HUES48 (cell line): ENCODE data around the gene TNFRSF25.

Experiments
- H3K27ac ChIP-seq: one replicate; pipeline ENCODE4 v1.7.0; 2013; ENCODE audit warnings: low read depth, low read length, inconsistent platforms
- H3K27me3 ChIP-seq: 2 replicates; pipeline ENCODE4 v1.6.1; 2013; ENCODE audit warnings: mild to moderate bottlenecking, low read length; ENCODE audit not compliant: control insufficient read depth, insufficient read depth
- H3K36me3 ChIP-seq: 2 replicates; pipeline ENCODE4 v1.6.1; 2013; ENCODE audit warnings: low read length; ENCODE audit not compliant: control insufficient read depth, insufficient read depth
- H3K4me1 ChIP-seq: 2 replicates; pipeline ENCODE4 v1.6.1; 2013; ENCODE audit warnings: mild to moderate bottlenecking, low read length; ENCODE audit not compliant: control insufficient read depth, insufficient read depth
- H3K4me3 ChIP-seq: 2 replicates; pipeline ENCODE4 v1.5.1; 2013; ENCODE audit warnings: mild to moderate bottlenecking, low read depth, low read length
- H3K9ac ChIP-seq: 2 replicates; pipeline ENCODE4 v1.6.1; 2013; ENCODE audit warnings: mild to moderate bottlenecking, low read depth, low read length, moderate library complexity
- H3K9me3 ChIP-seq: 2 replicates; pipeline ENCODE4 v1.6.1; 2013; ENCODE audit warnings: low read length; ENCODE audit not compliant: control insufficient read depth, insufficient read depth

Gene TNFRSF25

DNA sequence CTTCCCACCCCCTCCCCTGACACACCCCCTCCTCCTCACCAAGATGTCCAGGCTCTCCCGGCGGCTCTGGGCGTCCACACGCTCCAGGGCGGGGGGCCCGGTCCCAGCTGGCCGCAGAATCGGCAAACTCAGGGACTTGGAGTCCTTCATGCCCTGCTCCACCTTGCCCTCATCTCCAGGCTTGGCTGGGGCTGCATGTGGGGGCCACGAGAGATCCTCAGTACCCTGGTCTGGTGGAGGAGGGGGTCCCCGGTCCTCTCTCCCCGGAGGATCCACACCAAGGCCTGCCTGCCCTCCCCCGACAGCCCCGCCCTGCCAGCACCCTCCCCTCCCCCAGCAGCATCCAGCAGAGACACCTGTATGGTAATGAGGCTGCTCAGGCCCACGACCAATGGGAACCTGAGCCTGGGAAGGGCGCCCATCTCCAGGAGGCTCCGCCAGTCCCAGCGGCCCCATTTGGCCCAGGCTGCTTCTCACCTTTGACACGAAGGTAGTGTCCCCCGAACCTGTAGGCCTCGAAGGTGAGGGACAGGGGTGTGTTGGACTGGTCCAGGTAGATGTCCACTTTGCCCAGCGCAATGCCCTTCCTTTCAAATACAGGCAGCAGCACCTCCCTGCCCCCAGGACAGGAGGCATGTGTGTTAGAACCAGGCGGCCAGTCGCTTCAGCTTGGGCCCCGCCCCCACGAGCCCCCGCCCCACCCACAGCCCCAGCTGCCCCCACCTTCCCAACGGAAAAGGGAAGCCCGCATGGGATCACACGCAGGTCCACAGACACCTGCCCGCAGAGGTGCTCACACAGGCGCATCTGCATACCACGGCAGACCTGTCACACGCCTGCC, 8.2 kb upstream of the TNFRSF25 start:
- Histone ChIP-seq H3K36me3 (peaks cover 25% of the 10 kb centered on the region), H3K9me3 (no peaks in the 10 kb centered on the region), H3K4me3 (no peak overlapping the region), H3K4me1 (peaks cover 9% of the 10 kb centered on the region; the same call in 1 of the 2 replicates), H3K27me3 (no peaks in the 10 kb centered on the region), H3K9ac (no peak overlapping the region), H3K27ac (no peak overlapping the region)

DNA sequence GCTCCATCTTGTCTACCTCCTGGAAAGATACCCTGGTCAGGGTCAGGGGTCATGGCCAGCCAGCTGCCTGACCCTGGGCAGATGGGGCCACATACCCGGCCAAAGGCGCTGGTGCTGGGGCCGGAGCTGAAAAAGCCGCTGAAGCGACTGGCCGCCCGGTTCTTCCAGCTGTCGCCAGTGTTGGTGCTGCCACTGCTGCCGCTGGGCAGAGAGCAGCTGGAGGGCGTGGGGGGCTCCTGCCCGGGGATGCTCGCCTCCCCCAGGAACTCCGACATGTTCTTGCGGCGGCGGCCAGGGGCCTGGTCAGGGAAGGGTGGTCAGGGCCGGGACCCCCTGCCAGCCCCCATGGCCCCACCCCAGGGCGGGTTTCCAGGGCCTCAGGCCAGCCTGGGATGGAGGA, 7.2 kb upstream of the TNFRSF25 start:
- Histone ChIP-seq H3K27ac (no peak overlapping the region), H3K36me3 (peaks cover 35% of the 10 kb centered on the region), H3K9me3 (no peaks in the 10 kb centered on the region)

DNA sequence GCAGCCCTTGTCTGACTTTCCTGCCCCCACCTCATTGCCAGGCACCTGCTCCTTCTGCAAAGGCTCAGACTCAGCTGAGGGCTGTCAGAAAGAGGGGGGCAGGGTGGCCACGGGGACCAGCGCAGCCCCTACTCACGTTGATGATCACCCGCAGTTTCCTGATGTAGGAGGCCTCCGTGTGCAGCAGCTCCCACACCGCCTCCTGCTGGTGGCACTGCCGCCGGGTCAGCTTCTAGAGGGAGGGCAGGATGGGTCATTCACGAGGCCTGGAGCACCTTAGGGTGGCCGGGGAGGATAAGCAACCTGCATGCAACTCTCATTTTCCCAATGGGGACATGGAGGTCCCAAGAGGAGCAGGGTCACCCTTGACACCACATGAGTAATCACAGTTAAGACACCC, 6.4 kb upstream of the TNFRSF25 start:
- H3K4me1 ChIP-seq, result peaks cover 9% of the 10 kb centered on the region; the same call in 1 of the 2 replicates
- no peaks in the 10 kb centered on the region for H3K9me3 ChIP-seq
- H3K27ac ChIP-seq, result no peak overlapping the region
- no peak overlapping the region for H3K9ac ChIP-seq
- no peaks in the 10 kb centered on the region for H3K27me3 ChIP-seq
- H3K36me3 ChIP-seq, result peaks cover 41% of the 10 kb centered on the region
- H3K4me3 ChIP-seq, result no peak overlapping the region

More for the DNA sequence above, 7.2 kb upstream of the TNFRSF25 start:
- Histone ChIP-seq H3K4me3 (no peak overlapping the region), H3K4me1 (peaks cover 9% of the 10 kb centered on the region; the same call in 1 of the 2 replicates), H3K27me3 (no peaks in the 10 kb centered on the region), H3K9ac (no peak overlapping the region)

DNA sequence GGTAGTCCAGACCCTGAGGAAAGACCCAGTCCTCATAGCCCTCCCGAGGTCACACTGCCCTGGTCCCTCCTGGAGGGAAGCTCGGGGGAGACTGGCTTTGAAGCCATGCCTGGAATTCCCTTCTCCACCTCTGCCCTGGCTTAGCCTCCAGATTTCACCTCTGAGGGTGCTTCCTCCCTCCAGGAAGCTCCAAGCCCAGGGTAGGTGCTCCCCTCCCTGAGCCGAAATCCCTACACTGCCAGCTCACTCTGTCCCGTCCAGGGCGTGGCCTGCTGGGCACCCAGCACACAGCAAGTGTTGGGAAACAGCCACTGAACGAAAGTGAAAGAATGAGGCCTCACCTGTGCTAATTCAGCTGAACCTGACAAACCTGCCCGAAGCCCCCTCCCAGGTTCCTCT, 6.0 kb upstream of the TNFRSF25 start:
- no peaks in the 10 kb centered on the region for H3K27me3 ChIP-seq
- no peak overlapping the region for H3K4me3 ChIP-seq
- H3K9ac ChIP-seq, result no peak overlapping the region

DNA sequence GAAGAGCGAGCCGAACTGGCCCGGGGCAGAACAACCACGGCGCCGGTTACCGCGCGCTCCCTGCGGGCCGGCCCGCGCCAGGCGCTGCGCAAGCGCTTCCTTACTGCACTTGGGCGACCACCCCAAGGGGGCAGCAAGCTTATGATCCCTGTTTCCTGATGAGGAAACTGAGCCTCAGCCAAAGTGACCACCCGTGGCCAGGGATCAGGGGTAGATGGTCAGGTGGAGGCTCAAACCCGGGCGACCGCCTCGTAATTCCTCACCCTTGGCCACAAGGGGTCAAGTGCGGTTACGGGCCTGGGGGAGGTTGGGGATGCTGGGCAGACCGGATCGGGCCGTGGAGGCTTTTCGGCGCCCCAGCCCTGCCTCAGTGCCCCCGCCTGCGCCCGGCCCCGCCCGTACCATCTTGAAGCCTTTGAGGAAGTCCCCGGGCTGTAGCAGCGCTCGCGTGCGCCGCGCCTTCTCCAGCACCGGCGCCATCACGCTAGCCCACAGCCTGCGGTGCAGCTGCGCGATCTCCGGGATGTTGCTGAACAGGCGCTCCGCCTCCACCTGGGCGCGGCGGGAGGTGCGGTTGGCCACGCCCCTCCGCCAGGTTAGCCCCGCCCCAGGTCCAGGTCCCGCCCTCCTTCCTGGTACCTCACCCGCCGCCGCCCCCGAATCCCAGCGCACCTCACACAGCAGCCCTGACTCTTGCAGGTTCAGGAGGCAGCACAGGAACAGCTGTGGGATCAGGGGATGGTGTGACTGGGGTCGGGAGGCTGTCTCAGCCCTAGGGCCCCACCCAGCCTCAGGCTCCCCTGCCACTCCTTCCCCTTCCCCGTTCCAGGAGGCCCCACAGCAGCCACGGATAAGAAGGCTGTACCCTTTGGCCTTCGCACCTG, 5.4 kb upstream of the TNFRSF25 start:
- Histone ChIP-seq H3K36me3 (peaks cover 41% of the 10 kb centered on the region), H3K27ac (no peak overlapping the region), H3K4me3 (peak overlapping the region; percentile 54), H3K4me1 (no peaks in the 10 kb centered on the region; the same call in 1 of the 2 replicates), H3K27me3 (no peaks in the 10 kb centered on the region), H3K9me3 (no peaks in the 10 kb centered on the region), H3K9ac (no peak overlapping the region; the same call in 1 of the 2 replicates)

More for the DNA sequence above, 6.0 kb upstream of the TNFRSF25 start:
- Histone ChIP-seq H3K36me3 (peaks cover 41% of the 10 kb centered on the region), H3K4me1 (peaks cover 4% of the 10 kb centered on the region; the same call in 1 of the 2 replicates), H3K9me3 (no peaks in the 10 kb centered on the region), H3K27ac (no peak overlapping the region)

DNA sequence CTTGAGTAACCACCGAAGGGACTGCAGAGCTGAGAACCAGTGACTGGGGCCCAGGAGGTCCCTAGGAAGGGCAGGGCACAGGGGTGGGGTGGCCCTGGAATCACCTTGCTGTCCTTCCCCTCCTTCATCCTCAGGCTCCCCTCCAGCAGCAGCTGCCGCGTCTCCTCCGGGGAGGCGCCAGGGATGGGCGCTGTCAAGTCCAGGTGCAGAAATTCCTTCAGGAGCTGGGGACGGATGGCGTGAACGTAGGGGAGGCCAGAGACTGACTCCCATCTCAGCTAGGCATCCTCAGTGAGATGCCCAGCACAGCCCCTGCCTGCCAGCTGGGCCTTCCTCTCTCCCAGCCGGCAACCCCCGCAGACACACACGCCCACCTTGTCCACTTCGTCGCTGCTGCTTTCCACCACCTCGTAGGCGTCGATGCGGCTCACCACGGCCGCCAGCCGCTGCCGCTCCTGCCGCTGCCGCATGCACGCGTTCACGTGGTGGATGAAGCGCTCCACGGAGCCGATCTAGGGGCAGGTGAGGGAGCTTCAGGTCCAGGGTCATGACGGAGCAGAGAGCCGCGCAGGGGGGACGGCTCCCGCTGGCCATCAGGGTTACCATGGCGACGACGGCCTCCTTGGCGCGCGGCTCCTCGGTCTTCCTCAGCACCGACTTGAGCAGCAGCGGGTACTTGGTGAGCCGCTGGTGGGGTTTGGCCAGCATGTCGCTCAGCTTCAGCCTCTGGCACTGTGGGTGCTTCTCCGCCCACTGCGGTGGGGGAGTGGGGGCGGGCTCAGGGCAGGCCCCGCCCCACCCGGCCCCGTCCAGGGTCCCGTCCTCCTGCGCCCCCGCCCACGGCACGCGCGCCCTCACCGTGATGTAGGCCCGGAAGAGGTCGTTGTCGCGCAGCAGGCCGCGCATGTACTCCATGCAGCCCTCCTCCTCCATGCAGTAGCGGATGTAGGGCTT, 4.4 kb upstream of the TNFRSF25 start:
- Histone ChIP-seq H3K27me3 (no peaks in the 10 kb centered on the region), H3K4me3 (peak overlapping the region; percentile 54; the same call in 1 of the 2 replicates), H3K9ac (no peak overlapping the region; the same call in 1 of the 2 replicates), H3K4me1 (peaks cover 3% of the 10 kb centered on the region; the same call in 1 of the 2 replicates), H3K9me3 (no peaks in the 10 kb centered on the region), H3K27ac (no peak overlapping the region), H3K36me3 (peaks cover 41% of the 10 kb centered on the region)

DNA sequence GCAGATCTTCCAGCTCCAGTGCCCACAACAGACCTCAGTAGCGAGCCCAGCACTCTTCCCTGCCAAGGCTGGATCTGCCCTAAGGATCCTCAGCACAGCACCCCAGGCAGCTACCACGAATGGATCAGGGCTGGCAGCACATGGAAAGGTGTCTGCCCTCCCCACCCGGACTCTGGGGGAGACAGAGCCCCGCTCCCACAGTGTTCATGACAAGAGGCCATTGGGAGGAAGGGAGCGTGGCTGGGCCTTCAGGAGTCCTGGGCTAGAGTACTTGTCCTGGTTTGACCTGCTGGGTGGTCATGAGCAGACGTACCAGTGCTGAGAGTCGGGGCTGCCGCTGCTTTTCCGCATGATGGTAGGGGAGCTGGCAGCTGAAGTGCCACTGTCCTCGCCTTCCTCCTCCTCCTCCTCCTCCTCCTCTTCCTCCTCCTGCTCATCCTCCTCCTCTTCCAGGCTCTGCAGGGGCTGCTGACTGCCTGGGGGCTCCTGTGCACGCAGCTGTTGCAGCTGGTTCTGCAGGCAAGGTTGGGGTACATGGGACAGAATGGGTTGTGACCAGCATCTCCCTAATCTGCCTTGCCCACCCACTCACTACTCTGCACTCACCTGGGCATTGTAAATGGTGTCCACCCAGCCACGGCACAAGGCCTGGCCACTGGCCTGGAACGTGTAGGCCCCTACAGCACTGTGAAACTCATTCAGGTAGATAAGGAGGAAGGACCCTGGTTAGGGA, 2.9 kb upstream of the TNFRSF25 start:
- H3K36me3 ChIP-seq, result peaks cover 41% of the 10 kb centered on the region
- no peak overlapping the region for H3K4me3 ChIP-seq
- no peak overlapping the region for H3K27ac ChIP-seq
- no peaks in the 10 kb centered on the region for H3K9me3 ChIP-seq
- no peaks in the 10 kb centered on the region for H3K27me3 ChIP-seq
- no peak overlapping the region for H3K9ac ChIP-seq
- peaks cover 4% of the 10 kb centered on the region; the same call in 1 of the 2 replicates for H3K4me1 ChIP-seq

DNA sequence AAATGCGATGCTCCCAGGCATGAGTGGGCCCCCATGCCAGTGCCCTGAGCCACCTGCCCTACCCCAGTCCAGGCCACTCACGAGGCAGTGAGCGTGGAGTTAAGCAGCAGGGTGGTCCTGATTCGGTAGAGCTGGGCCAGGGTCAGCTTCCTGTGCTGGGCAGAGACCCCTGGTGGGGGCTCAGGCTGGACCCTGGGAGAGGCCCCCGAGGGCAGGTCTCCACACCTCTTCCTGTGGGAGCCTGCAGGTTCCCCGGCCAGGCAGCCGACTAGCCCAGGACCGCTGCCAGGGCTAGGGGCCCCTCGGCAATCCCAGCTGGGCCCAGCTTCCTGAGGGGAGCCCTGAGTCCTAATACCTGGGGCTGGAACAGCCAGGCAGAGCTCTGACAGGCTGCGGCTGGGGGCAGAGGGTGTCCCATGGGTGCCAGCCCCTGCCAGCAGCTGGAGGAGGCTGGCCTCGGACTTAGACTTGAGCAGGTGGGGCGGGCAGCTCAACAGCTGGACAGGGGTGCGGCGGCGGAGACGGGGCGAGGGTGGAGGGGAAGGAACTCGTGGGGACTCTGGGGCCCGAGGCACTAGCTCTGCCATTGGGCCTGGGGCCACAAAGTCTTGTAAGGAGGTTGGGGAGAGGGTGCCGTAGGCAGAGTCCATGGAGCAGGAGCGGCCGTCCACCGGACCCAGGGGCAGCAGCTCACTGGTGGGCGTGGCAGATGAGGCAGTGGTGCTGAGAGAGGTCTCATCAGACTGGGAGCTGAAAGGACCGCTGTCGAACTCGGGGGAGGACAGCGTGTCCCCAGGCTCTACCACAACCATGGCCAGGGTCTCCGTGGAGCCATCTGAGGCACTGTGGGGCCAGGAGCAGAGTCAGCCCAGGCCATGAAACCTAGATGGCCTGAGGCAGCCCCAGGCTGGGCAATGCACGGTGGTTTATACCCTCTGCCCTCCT, 2.0 kb upstream of the TNFRSF25 start:
- Histone ChIP-seq H3K9ac (no peak overlapping the region), H3K4me3 (no peak overlapping the region), H3K27me3 (no peaks in the 10 kb centered on the region), H3K4me1 (peaks cover 4% of the 10 kb centered on the region; the same call in 1 of the 2 replicates), H3K9me3 (no peaks in the 10 kb centered on the region), H3K36me3 (peaks cover 41% of the 10 kb centered on the region), H3K27ac (no peak overlapping the region)

DNA sequence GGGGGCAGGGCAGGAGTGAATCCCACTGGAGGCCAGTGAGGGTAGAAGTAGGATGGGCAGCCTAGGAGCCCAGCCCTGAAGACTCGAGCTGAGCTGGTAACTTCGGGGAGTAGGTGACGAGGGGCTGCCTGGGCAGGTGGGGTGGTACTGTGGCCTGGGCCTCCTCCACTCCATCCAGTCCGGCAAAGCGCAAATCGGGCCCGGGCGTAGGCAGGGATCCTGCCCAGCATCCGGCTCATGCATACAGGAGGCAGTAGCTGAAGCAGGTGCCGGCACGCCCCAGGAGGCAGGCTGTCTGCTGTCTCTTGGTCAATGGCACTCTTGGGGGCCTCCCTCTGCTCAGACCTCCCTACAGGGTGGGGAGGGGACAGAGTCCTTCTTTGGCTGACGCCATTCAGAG, 1.3 kb upstream of the TNFRSF25 start:
- Histone ChIP-seq H3K9ac (no peak overlapping the region), H3K4me1 (peaks cover 4% of the 10 kb centered on the region; the same call in 1 of the 2 replicates), H3K27ac (no peak overlapping the region), H3K36me3 (peaks cover 39% of the 10 kb centered on the region), H3K4me3 (no peak overlapping the region), H3K27me3 (no peaks in the 10 kb centered on the region), H3K9me3 (no peaks in the 10 kb centered on the region)
